NCI-H1436 treated with DMSO at 0.1 percent for 48 hours (cell line): ENCODE results near the gene CALR3.
"Not testable (repeated sequence)": the region's sequence is repeated elsewhere in the genome, so short reads cannot be mapped to it uniquely, and the experiment has no call there.

Source experiments
- DNase-seq: peaks from one replicate; lab custom pipeline; 2025; lab: John Stamatoyannopoulos, UW

Gene CALR3

GRCh38 chr19:16457195-16457953 is 38.6 kb downstream of the CALR3 start:
- no peak for DNase-seq

DNA sequence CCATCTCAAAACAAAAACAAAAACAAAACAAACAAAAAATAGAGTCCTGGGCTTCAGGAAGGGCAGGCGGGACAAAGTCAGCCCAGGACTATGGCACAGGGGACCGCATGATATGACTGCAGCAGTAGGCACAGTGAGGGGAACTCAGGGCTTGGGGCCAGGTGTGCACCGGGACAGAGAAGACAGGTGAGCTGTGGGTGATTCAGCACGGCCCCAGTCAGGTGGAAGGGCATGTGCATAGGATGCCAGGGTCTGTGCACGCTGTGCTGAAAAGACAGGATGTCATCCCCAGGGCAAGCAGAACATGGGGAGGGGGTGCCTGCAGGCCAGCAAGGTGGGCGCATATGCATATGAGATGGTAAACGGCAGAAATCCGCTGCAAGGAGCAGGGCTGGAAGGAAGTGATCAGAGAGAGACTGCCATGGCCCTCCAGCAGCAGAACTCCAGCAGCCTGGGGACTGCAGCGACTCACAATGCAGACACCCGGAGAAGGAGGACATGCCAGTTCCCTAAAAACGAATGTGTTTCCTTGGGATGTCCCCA is 39.2 kb downstream of the CALR3 start:
- no peak for DNase-seq

DNA sequence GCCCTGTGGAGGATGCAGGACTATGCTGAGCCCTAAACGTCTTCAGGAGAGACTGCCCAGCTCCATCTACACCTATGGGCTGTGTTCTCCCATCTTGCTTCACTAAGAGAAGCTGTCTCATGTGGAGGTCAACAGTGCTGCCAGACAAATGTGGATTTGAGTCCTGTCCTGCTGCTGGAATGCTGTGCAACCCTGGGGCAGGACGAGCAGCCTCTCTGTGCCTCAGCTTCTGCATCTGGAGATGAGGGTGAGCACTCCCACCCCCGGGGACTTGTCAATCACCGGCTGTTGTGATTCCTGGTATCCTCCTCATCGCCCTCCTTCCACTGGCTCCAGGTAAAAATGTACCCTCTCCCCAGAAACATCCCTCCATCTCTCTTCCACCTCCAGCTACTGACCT is 40.5 kb downstream of the CALR3 start:
- DNase-seq = no peak

DNA sequence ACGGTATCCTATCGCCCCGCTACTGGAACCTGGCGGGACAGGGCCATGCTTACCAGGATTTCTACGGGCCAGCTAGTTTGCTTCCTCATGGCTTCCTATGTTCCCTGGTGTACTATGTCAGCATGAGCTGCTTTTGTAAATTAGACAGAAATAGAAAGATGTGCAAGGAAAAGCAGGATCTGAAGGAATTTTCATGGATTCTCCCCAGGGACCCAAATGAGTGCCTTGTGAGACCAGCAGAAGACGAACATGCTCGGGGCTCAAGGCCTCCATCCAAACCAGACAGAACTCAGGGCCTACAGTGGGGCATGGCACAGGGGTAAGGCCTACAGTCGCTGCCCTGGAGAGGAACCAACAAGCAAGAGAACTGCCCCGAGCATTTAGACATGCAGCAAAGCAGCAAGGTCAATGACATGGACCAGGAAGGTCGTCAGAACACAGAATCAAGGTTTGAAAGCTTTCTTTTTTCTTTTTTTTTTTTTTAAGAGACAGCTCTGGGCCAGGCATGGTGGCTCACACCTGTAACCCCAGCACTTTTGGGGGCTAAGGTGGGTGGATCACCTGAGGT is 41.5 kb downstream of the CALR3 start:
- DNase-seq = no peak

DNA sequence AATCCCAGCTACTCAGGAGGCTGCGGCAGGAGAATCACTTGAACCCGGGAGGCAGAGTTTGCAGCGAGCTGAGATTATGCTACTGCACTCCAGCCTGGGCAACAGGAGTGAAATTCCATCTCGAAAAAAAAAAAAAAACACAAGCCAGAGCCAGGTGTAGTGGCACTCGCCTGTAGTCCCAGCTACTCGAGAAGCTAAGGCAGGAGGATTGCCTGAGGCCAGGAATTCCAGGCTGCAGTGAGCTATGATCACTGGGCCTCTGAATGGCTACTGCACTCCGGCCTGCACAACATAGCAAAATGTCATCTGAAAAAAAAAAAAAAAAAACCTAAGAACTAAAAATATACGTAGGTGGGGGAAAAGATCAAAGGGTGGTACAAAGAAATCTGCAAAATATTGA is 43.6 kb downstream of the CALR3 start:
- no peak for DNase-seq

- DNase-seq = no peak
Measured at GRCh38 chr19:16449330-16449961, 46.5 kb downstream of the CALR3 start.

GRCh38 chr19:16448872-16449271 is 47.1 kb downstream of the CALR3 start:
- not testable (repeated sequence) for DNase-seq

DNA sequence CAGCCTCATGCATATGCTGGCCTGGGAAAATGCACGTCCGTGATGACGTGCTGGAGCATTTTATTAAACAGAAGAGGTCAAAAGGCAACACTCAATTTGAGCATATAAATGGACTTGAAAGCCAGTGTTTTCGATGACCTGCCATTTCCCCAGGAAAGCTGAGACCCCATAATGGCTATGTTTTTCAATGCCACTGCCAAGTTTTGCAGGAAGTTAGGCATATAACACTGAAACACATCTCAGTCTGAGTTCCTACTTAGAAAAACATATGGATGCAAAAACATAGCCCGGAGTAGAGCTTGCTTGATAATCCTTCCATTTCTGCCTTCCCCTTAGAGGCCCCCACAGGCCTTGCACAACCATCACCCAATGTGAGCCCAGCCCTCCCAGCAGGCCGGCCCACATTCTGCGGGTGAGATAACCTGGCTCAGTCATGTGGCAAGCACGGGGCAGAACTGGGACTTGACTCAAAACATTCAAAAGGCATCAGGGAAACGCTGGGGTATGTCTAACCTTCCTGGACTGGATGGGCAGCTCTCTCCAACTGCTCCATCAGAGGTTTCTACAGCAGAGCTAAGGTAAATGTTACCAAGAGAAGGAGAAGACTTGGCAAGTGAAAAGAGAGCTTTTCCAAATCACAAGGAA is 49.1 kb downstream of the CALR3 start:
- no peak for DNase-seq

GRCh38 chr19:16446108-16446723 is 49.8 kb downstream of the CALR3 start:
- DNase-seq = no peak

DNA sequence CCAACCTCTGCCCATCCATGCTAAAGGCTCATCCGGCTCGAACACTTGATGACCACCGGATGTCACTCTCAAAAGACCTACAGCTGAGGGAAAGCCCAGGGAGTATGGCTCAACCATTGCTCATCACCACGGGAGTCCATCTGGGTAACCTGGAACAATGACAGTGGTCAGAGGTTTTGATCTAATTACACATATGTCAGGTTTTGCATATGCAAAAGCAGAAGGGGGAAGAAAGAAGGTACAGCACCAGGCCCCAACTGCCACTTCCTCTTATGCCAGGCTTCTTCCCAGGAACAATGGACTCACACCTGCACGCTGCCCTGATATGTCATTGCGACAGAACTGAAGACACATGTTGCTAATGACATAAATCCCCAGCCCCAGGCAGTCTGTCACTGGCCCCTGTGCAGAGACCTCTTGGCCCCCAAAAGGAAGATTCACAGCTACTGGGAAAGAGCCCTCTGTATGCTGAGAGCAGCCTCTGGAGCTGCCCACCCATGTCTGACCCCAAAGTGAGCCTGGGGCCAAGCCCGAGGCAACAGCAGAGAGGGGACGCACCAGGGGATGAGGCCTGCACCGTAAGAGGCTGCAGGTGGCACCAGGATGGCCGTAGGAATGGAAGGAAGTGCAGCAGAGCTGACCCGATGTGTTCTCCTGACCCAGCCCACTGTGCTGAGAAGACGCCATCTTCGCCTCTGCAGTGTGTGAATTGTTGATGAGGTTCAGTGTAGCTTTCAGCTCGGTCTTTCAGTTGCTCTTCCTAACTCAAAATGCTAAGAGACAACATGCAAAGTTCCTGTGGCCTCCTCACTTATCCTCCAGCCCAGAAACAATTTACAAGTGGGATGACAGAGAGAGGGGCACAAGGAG is 50.5 kb downstream of the CALR3 start:
- DNase-seq = no peak

- DNase-seq = no peak
Measured at GRCh38 chr19:16444269-16444600, 51.7 kb downstream of the CALR3 start.

DNA sequence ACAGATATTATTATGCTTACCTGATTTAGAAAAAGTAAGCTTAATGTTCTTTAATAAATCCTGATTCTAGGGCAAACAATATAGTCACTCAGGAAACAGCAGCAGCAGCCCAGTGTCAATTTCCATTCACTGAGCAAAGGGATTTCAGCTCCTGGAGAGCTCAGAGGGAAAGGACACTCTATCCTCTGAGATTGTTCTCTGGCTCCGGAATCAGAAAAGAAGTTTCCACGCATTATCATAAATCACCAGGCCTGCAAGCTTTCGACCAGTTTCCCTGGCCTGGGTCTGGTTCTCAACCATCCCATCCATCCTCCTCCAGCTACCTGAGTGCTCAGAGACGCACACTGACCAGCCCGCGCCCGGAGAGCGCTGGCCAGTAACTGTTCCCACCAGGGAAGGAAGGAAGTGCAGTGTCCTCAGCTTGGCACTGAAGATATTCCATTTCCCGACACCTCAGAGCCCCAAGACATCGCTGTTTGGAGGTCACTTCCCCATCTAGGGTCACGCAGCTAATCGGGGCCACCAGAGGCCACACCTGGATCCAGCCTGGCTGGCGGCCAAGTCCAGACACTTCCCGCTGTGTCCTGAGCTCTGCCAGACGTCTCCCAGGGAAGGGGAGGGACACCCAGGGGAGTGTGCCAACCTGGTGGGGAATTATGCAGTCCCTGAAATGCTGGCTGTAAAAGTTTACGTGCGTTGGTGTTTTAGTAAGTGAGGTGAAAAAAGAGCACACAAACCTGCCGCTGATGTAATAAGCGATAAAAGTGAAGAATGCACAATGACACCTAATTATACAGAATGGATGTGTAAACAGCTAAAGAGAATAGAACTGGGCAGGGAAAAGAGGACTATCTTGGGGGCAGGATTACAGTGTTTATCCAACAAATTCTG is 53.3 kb downstream of the CALR3 start:
- DNase-seq = no peak

DNA sequence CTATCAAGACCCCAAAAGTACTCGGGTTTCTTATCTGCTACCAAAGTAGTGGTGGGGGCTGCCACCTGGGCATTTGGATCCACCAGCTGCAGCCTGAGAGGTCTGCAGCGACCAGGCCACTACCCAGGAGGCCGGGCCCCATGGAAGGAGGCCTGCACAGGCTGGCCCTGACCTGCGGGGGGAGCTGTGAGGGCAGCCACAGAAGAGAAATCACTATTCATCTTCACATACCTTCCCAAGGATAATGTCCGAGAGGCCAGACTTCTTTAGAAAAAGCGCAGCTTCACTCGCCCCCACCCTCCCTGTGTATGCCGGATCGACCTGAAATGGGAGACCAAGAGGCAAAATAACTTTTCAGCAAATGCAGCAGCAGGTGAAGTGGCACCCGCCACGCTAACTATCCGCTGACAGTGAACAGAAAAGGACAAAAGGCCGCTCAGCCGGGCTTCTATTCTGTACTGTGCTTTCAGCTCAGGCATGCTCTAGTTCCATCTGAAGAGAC is 54.3 kb downstream of the CALR3 start:
- no peak for DNase-seq

DNA sequence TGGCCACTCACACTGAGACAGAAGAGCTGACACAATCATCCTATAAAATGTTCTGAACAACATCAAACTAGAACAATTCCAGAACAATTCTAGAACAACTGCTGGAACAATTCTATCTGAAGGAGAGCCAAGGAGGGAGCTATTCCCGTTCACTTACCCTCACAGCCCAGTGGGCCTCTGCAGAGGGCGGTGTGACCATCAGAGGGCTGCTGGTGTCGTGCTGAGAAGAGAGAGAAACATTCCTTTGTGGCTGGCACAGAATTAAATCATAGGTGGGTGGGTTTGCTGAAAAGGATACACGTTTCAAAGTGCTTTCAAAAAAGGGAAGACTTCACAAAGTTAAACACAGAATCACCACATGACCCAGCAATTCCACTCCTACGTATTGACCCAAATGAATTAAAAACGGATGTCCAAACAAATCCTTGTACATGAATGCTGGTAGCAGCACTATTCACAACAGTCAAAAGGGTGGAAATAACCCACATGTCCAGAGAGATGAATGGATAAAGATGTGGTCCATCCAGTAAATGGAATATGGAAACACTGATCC is 59.1 kb downstream of the CALR3 start:
- no peak for DNase-seq

- DNase-seq = no peak
Measured at GRCh38 chr19:16435999-16436650, 59.8 kb downstream of the CALR3 start.

DNA sequence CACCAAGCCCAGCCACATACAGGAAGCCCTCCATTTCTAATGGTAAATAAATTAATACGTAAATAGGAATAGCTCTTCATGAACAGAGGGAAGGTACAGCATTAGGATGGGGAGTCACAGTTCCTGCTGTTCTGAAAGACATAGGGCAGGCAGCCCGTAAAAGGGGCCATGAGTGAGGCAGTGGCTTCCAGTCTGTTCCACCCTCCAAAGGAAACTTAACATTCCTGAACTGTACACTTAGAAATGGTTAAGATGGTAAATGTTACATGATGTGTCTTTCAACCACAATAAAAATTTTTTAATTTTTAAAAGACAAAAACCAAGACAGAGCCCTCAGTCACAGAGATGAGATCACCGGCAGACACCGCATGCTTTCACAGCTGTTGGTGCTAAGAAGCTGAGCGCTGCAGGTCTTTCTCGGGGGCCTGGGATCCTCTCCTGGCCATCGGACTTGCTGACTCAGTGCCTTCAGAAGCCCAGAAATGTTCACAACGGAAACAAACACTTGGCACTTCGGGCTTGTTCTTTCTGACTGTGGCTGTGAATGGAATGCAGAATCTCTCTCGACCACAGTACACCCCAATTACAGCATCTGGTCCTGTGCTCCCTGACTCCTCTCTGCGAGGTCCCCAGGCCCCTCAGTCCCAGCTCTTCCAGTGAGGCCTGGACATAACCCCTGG is 60.6 kb downstream of the CALR3 start:
- DNase-seq = no peak

DNA sequence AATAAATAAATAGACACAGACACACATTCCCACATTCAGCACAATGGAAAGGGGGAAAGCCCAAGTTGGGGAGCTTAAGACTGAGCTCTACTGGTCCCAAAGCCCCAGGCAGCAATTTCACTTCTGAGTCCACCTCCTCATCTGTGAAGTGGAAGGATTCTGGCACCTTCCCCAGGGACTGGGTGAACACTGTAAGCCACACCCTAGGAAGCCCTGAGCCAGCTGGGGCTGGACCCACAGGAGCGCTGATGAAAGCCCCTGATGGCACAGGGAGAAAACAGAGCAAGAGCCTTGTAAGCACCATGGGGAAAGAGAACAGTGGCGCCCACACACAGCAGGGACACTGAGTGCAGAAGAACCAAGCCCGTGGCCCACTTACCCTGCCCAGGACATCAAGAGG is 62.0 kb downstream of the CALR3 start:
- no peak for DNase-seq

- DNase-seq = no peak
Measured at GRCh38 chr19:16429759-16430091, 66.2 kb downstream of the CALR3 start.
